Activated T-cell treated with anti-CD3 and anti-CD28 coated beads, Interleukin-2, amount 50 U/mL, for 72 hours (primary cell): ENCODE results near the gene PRKCA. TPM values are rescaled to one million over a fixed set of nuclear protein-coding genes. Genes with fewer than 3 reads are reported as not detected.

ENCODE experiments used
- ATAC-seq, 2 donors: fragments of 150-1000 bp; cut with Tn5 transposase; replicated peaks in 1 of 2; 2 replicates each; pipeline ENCODE4 v1.10.0; 2021; ENCODE audit warnings: moderate library complexity in 2 of 2, mild to moderate bottlenecking in 1 of 2
- DNase-seq, 2 donors: peaks; one replicate each; pipeline ENCODE4 v3.0.0; 2021 to 2022; ENCODE audit warnings: mixed read lengths in 1 of 2
- H3K27ac Mint-ChIP-seq: one replicate; pipeline ENCODE4 v1.8.0; 2022; ENCODE audit warnings: mild to moderate bottlenecking, moderate library complexity, mixed read lengths
- H3K27me3 Mint-ChIP-seq: one replicate; pipeline ENCODE4 v1.8.0; 2022; ENCODE audit warnings: low read depth, mixed read lengths
- H3K36me3 Mint-ChIP-seq, 2 donors: one replicate each; pipeline ENCODE4 v1.8.0; 2022; ENCODE audit warnings: mixed read lengths in 2 of 2, mild to moderate bottlenecking in 1 of 2; ENCODE audit not compliant: insufficient read depth in 2 of 2
- H3K4me1 Mint-ChIP-seq: one replicate; pipeline ENCODE4 v1.8.0; 2022; ENCODE audit warnings: low read depth, mixed read lengths
- H3K4me3 Mint-ChIP-seq, 2 donors: one replicate each; pipeline ENCODE4 v1.8.0; 2022; ENCODE audit warnings: mild to moderate bottlenecking in 2 of 2, mixed read lengths in 2 of 2, moderate library complexity in 2 of 2
- H3K9me3 Mint-ChIP-seq, 2 donors: one replicate each; pipeline ENCODE4 v1.8.0; 2022; ENCODE audit warnings: mixed read lengths in 2 of 2
- total RNA-seq, 2 donors: library from RNA; stranded (reverse); gene quantifications; one replicate each; pipeline ENCODE4 v1.2.3, GENCODE V29; 2022

Gene PRKCA
- total RNA-seq, 2 donors from 2014 or later, result 126 to 138 TPM

DNA sequence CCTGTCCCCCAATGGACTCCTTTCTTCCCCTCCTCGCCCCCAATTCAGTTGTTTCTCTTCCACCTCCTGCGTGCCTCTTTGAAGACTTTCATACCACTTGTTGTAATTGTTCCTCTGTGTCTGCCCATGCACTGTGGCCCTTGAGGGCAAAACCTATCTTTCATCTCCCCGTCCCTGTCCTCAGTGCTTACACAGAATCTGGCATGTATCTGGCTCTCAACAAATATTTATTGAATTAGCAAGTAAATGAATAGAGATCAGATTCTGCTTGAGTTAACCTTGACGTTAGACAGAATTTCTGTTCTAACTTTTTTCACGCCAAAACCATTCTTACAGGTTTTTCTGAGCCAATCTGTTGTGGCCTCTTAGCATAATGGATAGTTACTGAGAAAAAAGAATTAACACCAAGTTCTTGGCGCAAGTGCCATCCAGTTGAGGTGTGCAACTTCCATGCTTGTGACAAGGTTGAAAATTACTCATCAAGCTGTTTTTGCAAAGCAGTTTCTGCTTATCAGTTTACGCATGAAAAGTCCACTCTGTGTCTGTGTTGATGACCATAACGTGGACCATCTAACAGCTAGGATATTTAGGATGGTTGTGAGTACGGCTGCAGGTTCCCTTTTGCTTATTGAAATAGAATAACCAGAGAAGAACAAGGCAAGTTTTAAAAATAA, 215.1 kb downstream of the PRKCA start:
- peaks cover 91% of the 10 kb centered on the region for H3K4me1 Mint-ChIP-seq
- no peak for DNase-seq
- peak overlapping the region; percentile 41 to 44 for H3K4me3 Mint-ChIP-seq
- no peaks in the 10 kb centered on the region for H3K9me3 Mint-ChIP-seq
- peak in 1 of 2 donors; percentile 10 for ATAC-seq
- H3K27me3 Mint-ChIP-seq, result no peaks in the 10 kb centered on the region
- H3K36me3 Mint-ChIP-seq, result peaks cover 9 to 26% of the 10 kb centered on the region in 2 donors
- H3K27ac Mint-ChIP-seq, result peak overlapping the region; percentile 78

GRCh38 chr17:66518108-66518507, 215.7 kb downstream of the PRKCA start:
- no peak for DNase-seq
- H3K36me3 Mint-ChIP-seq, result peaks cover 9 to 26% of the 10 kb centered on the region in 2 donors
- H3K9me3 Mint-ChIP-seq, result no peaks in the 10 kb centered on the region
- H3K4me3 Mint-ChIP-seq, result peak overlapping the region; percentile 41 to 44
- peak overlapping the region; percentile 78 for H3K27ac Mint-ChIP-seq
- no peaks in the 10 kb centered on the region for H3K27me3 Mint-ChIP-seq
- peaks cover 91% of the 10 kb centered on the region for H3K4me1 Mint-ChIP-seq
- no peak for ATAC-seq

DNA sequence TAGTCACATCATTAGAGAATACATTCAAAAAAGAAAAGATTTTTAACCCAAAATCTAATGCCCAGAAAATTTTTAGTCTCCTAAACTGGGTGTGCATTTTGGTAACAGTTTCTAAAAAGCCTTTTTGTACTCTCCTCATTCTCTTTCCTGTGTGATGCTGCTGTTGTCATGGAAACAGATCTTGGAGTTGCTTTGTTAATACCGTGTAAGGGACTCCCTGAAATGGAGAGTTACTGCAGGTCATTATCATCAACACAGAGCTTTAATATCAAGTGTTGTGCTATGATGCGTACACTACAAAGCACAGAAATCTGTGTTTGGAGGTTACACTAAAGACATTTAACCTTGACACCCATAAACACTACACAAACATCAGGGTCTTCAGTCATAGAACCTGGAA, 216.3 kb downstream of the PRKCA start:
- Mint-ChIP-seq H3K4me1 (peaks cover 91% of the 10 kb centered on the region), H3K4me3 (no peak overlapping the region), H3K36me3 (peaks cover 9 to 26% of the 10 kb centered on the region in 2 donors), H3K27ac (no peak overlapping the region), H3K27me3 (no peaks in the 10 kb centered on the region), H3K9me3 (no peaks in the 10 kb centered on the region)
- ATAC-seq (no peak), DNase-seq (no peak)

GRCh38 chr17:66519154-66519553, 216.7 kb downstream of the PRKCA start:
- H3K36me3 Mint-ChIP-seq, result peaks cover 9 to 25% of the 10 kb centered on the region in 2 donors
- H3K27me3 Mint-ChIP-seq, result no peaks in the 10 kb centered on the region
- no peak for DNase-seq
- H3K4me1 Mint-ChIP-seq, result peaks cover 89% of the 10 kb centered on the region
- no peaks in the 10 kb centered on the region for H3K9me3 Mint-ChIP-seq
- H3K4me3 Mint-ChIP-seq, result no peak overlapping the region
- H3K27ac Mint-ChIP-seq, result no peak overlapping the region
- no peak for ATAC-seq

DNA sequence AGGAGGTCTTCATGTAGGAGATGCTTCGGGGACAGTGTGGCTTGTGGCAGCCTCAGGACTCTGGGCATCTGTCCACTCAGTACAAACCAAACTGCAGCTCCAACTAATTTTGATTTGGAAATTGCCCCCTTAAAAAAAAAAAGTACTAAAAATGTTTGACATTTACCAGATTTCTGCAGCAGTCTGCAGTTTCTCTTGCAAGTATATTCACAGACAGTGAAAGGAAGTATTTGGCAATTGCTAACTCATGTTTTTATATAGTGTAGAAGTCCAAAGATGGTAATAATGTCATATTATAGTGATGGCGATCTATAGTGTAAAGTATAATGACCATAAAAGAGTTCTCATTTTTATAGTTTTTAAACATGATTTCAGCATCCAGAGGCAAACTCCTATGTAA, 218.6 kb downstream of the PRKCA start:
- H3K4me3 Mint-ChIP-seq, result no peak overlapping the region
- no peaks in the 10 kb centered on the region for H3K27me3 Mint-ChIP-seq
- H3K9me3 Mint-ChIP-seq, result no peaks in the 10 kb centered on the region
- DNase-seq (no peak), ATAC-seq (no peak)
- peak overlapping the region; percentile 14 for H3K27ac Mint-ChIP-seq
- peaks cover 88% of the 10 kb centered on the region for H3K4me1 Mint-ChIP-seq
- peaks cover 7 to 27% of the 10 kb centered on the region in 2 donors for H3K36me3 Mint-ChIP-seq

DNA sequence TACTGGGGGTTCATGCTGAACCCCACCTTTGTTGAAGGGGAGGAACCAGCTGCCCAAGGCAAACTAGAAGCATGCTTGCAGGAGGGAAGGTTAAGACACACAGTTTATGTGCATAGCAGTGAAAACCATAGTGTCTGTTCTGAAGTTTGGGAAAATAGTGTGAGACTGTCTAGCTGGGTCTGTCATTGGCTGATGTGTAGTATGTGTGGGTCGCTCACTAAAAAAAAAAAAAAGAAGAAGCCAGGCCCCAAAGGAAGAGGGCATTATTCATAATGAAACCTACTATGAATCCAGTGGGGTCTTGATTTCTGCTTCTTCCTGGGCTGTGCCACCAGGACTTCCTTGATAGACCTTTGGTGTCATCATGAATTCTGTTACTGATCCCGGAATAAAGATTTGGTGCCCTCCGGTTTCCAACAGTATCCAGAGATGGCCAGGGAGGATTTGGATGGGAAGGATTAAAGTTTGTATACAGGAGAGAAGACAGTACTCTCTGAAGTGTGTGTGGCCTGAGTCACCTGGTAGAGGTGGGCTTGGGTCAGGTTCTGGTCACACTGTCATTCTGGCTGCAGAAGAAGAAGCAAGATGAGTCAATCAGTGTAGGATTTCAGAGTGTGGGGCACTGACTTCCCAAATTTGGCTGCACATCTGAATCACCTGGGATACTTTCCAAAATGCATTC, 220.3 kb downstream of the PRKCA start:
- H3K27ac Mint-ChIP-seq, result peak overlapping the region; percentile 11
- DNase-seq (peak; percentile 31 to 44), ATAC-seq (peak; percentile 65 to 78)
- H3K4me3 Mint-ChIP-seq, result peak overlapping the region; percentile 47 to 71
- no peaks in the 10 kb centered on the region for H3K27me3 Mint-ChIP-seq
- H3K36me3 Mint-ChIP-seq, result peaks cover 3 to 23% of the 10 kb centered on the region in 2 donors
- no peaks in the 10 kb centered on the region for H3K9me3 Mint-ChIP-seq
- H3K4me1 Mint-ChIP-seq, result peaks cover 79% of the 10 kb centered on the region

GRCh38 chr17:66523378-66524200, 221.2 kb downstream of the PRKCA start:
- H3K27me3 Mint-ChIP-seq, result no peaks in the 10 kb centered on the region
- H3K27ac Mint-ChIP-seq, result no peak overlapping the region
- no peak overlapping the region for H3K4me3 Mint-ChIP-seq
- no peak for DNase-seq
- no peak for ATAC-seq
- H3K4me1 Mint-ChIP-seq, result peaks cover 76% of the 10 kb centered on the region
- H3K36me3 Mint-ChIP-seq, result peaks cover 4 to 21% of the 10 kb centered on the region in 2 donors
- no peaks in the 10 kb centered on the region for H3K9me3 Mint-ChIP-seq

DNA sequence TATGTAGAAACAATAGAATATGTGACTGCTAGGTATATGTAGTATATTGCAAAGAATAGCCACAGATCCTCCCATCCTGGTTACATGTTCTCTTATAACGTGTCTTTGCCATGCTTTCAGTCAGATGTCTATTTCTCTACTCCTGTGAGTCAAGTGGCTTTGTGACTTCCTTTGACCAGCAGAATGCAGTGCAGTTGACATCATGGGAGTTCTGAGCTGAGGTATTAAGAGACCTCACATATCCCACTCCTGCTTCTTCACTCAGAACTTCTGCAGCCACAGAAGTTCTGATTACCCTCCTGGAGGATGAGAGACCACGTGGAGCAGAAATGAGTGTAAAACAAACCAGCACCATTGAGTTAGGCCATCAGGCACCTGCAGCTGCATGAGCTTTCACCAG, 222.5 kb downstream of the PRKCA start:
- Mint-ChIP-seq H3K9me3 (no peaks in the 10 kb centered on the region), H3K4me3 (no peak overlapping the region), H3K4me1 (peaks cover 66% of the 10 kb centered on the region), H3K36me3 (peaks cover 6 to 14% of the 10 kb centered on the region in 2 donors), H3K27me3 (no peaks in the 10 kb centered on the region), H3K27ac (no peak overlapping the region)
- DNase-seq (peak; percentile 34 to 36), ATAC-seq (peak; percentile 73 to 85)

DNA sequence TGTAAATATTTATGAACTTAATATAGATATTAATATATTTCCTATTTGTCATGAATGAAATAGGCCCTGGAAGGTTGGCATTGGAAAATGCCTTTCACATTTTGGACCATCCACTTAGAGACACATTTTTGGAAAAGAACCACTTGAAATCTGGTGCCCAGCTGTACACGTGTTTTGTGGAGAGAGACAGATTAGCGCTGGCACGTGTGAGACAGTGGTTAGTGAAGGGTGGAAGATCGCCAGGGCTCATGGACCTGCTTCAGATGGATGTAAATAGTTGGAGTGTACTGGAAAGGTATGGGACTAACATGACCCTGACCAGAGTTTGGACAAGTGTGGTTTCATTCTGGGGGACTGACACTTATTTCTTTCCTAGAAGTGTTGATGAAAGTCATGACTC, 222.9 kb downstream of the PRKCA start:
- Mint-ChIP-seq H3K4me3 (no peak overlapping the region), H3K27me3 (no peaks in the 10 kb centered on the region), H3K9me3 (no peaks in the 10 kb centered on the region), H3K27ac (no peak overlapping the region), H3K4me1 (peaks cover 69% of the 10 kb centered on the region), H3K36me3 (peaks cover 6 to 14% of the 10 kb centered on the region in 2 donors)
- DNase-seq (no peak), ATAC-seq (no peak)

DNA sequence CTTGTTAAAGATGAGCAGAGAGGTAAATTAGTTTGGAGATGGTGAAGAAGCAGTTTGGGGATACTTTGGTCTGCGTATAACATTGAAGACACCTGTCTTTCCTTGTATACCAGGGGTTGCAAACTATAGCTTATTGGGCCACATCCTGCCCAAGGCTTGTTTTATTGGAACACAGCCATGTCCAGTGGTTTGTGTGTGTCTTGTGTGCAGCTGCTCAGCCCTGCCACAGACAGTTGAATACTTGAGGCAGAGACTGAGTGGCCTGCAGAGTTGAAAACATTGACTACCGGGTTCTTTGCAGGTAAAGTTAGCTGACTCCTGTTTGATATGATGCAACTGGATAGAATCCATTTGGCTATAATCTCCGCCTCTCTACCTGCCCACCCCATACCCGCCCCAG, 224.4 kb downstream of the PRKCA start:
- Mint-ChIP-seq H3K27ac (no peak overlapping the region), H3K9me3 (no peaks in the 10 kb centered on the region), H3K36me3 (peaks cover 6 to 14% of the 10 kb centered on the region in 2 donors), H3K27me3 (no peaks in the 10 kb centered on the region), H3K4me1 (peaks cover 72% of the 10 kb centered on the region), H3K4me3 (no peak overlapping the region)
- ATAC-seq (no peak), DNase-seq (no peak)

DNA sequence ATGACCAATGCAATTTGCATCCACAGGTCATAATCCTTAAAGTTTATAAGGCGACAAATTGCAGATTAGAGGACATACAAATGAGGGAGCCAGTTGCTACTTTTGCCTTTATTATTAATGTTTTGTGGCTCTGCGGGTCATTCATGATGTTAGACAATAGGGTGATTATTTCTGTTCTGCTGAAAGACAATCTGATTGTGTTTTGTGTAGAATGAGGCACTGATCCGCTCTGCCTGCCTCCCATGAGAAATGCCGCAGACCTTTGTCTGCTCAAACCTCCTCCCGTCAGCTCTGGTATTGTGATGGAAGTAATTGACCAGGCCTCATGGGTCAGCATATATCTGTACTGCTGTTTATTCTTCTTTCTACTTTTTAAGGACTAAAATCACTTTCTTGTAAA, 224.9 kb downstream of the PRKCA start:
- DNase-seq, result no peak
- H3K9me3 Mint-ChIP-seq, result no peaks in the 10 kb centered on the region
- ATAC-seq, result no peak
- peaks cover 6 to 14% of the 10 kb centered on the region in 2 donors for H3K36me3 Mint-ChIP-seq
- H3K27me3 Mint-ChIP-seq, result no peaks in the 10 kb centered on the region
- peaks cover 68% of the 10 kb centered on the region for H3K4me1 Mint-ChIP-seq
- H3K27ac Mint-ChIP-seq, result no peak overlapping the region
- H3K4me3 Mint-ChIP-seq, result no peak overlapping the region

- no peaks in the 10 kb centered on the region for H3K27me3 Mint-ChIP-seq
- H3K36me3 Mint-ChIP-seq, result peaks cover 3 to 10% of the 10 kb centered on the region in 2 donors
- H3K9me3 Mint-ChIP-seq, result no peaks in the 10 kb centered on the region
- H3K4me3 Mint-ChIP-seq, result no peak overlapping the region
- H3K27ac Mint-ChIP-seq, result no peak overlapping the region
- peaks cover 62% of the 10 kb centered on the region for H3K4me1 Mint-ChIP-seq
- no peak for ATAC-seq
- DNase-seq, result no peak
These were observed 229.5 kb downstream of the PRKCA start for GRCh38 chr17:66531851-66532295.

DNA sequence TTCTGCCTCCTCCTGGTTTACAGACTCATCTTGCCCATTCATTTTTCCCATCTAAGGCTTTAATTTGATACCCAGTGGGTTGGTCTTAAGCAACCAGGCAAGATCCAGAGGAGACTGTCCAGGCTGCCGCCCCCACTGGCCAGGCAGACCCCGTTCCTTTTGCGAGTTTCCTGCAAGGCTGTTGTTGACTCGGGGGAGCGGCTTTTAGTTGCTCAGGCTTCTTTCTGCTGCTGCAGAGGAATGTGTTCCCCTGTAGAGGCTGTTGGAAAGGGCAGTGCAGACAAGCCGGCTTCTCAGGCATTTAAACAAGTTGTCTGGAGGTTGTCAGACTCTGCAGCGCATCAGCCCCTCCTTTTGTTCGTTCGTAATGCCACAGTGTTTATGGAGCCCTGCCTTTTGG, 231.2 kb downstream of the PRKCA start:
- H3K27me3 Mint-ChIP-seq, result no peaks in the 10 kb centered on the region
- no peak overlapping the region for H3K27ac Mint-ChIP-seq
- H3K4me1 Mint-ChIP-seq, result peaks cover 73% of the 10 kb centered on the region
- ATAC-seq (no peak), DNase-seq (no peak)
- H3K36me3 Mint-ChIP-seq, result peaks cover 1 to 8% of the 10 kb centered on the region in 2 donors
- H3K4me3 Mint-ChIP-seq, result no peak overlapping the region
- no peaks in the 10 kb centered on the region for H3K9me3 Mint-ChIP-seq
